ENCODE measurements around the gene PCSK5. TPM values are rescaled to one million over a fixed set of nuclear protein-coding genes. Genes with fewer than 3 reads are reported as not detected.

Gene PCSK5
- total RNA-seq, 2 experiments from 2014 or later, result 0.76 TPM; not detected in 1

DNA sequence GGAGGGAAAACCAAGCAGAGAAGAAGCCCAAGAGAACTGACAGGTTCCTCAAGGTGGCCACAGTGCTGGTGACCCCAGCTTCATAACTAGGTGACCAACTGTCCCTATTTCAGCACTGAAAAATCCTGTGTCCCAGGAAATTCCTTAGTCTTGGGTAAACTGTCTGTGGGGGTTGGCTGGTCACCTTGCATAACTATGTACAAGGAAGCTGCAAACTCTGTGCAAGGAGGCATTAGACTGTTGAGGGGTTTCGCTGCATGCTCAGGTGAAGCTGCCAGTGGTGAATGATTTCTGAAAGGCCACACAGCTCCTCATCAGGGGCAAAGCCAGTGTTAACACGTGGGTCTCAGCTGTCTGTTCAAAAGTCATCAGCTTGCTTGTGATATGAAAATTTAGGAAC, 36.9 kb downstream of the PCSK5 start:
- TF ChIP-seq, protein P1, sequence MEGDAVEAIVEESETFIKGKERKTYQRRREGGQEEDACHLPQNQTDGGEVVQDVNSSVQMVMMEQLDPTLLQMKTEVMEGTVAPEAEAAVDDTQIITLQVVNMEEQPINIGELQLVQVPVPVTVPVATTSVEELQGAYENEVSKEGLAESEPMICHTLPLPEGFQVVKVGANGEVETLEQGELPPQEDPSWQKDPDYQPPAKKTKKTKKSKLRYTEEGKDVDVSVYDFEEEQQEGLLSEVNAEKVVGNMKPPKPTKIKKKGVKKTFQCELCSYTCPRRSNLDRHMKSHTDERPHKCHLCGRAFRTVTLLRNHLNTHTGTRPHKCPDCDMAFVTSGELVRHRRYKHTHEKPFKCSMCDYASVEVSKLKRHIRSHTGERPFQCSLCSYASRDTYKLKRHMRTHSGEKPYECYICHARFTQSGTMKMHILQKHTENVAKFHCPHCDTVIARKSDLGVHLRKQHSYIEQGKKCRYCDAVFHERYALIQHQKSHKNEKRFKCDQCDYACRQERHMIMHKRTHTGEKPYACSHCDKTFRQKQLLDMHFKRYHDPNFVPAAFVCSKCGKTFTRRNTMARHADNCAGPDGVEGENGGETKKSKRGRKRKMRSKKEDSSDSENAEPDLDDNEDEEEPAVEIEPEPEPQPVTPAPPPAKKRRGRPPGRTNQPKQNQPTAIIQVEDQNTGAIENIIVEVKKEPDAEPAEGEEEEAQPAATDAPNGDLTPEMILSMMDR (conservative IDR thresholded peaks at IDR 0.05; ENCODE audit: low read length), result no peak
- TF ChIP-seq EZH2phosphoT487 (IDR thresholded peaks at IDR 0.05; ENCODE audit: borderline replicate concordance, low read depth, low read length), result no peak
- H3K9me3 ChIP-seq (ENCODE audit: low read length), result no peaks in the 10 kb centered on the region
- H3K9me2 ChIP-seq (ENCODE audit: insufficient read depth, low read length), result no peaks in the 10 kb centered on the region
- no peak overlapping the region for H3K4me2 ChIP-seq (ENCODE audit: low read length)
- no peak for DNase-seq (ENCODE audit: low spot score)
- no peak overlapping the region for H2AFZ ChIP-seq (ENCODE audit: low read length)
- H3K4me3 ChIP-seq (ENCODE audit: low read depth, low read length, poor library complexity, severe bottlenecking), result no peak overlapping the region
- H3K4me1 ChIP-seq (ENCODE audit: insufficient read depth, low read length, poor library complexity, severe bottlenecking), result no peaks in the 10 kb centered on the region
- no peaks in the 10 kb centered on the region for H4K20me1 ChIP-seq (ENCODE audit: insufficient read depth, low read length)
- intact Hi-C loops (cut with micrococcal nuclease; ENCODE audit: unreplicated experiment), result no loop called here
- ChIA-PET POLR2A (no interaction called here), CTCF (ENCODE audit: unreplicated experiment) (no interaction called here)
- BruUV-seq (replicated peaks), result no TSS peak
- no peak overlapping the region for H3K27ac ChIP-seq (ENCODE audit: low read depth, low read length, poor library complexity, severe bottlenecking)
- no peaks in the 10 kb centered on the region for H3K79me2 ChIP-seq (ENCODE audit: insufficient read depth, low read depth, low read length)
- H3K36me3 ChIP-seq (ENCODE audit: insufficient read depth, low read length), result no peaks in the 10 kb centered on the region

DNA sequence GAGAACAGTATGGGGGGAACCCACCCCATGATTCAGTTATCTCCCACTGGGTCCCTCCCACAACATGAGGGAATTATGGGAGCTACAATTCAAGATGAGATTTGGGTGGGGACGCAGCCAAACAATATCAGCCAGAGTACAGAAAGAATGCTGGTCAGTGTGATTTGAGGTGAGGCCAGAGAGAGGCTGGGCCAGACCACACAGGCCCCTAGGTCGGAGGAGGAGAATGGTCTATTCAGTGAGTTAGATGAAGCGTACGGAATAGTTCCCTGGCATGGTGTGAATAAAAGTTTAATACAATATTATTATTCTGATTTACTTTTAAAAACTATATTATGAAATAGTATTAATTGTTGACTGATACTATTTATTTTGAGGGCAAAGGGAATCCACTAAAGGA, 39.7 kb downstream of the PCSK5 start:
- Histone ChIP-seq H3K9me3 (ENCODE audit: low read length) (no peaks in the 10 kb centered on the region), H2AFZ (ENCODE audit: low read length) (no peak overlapping the region), H4K20me1 (ENCODE audit: insufficient read depth, low read length) (no peaks in the 10 kb centered on the region), H3K36me3 (ENCODE audit: insufficient read depth, low read length) (no peaks in the 10 kb centered on the region), H3K79me2 (ENCODE audit: insufficient read depth, low read depth, low read length) (no peaks in the 10 kb centered on the region), H3K4me1 (ENCODE audit: insufficient read depth, low read length, poor library complexity, severe bottlenecking) (no peaks in the 10 kb centered on the region), H3K27ac (ENCODE audit: low read depth, low read length, poor library complexity, severe bottlenecking) (no peak overlapping the region), H3K4me3 (ENCODE audit: low read depth, low read length, poor library complexity, severe bottlenecking) (no peak overlapping the region), H3K4me2 (ENCODE audit: low read length) (no peak overlapping the region), H3K9me2 (ENCODE audit: insufficient read depth, low read length) (no peaks in the 10 kb centered on the region)
- DNase-seq (ENCODE audit: low spot score), result no peak
- intact Hi-C loops (cut with micrococcal nuclease; ENCODE audit: unreplicated experiment), result no loop called here
- no peak for TF ChIP-seq EZH2phosphoT487 (IDR thresholded peaks at IDR 0.05; ENCODE audit: borderline replicate concordance, low read depth, low read length)
- CTCF ChIA-PET (ENCODE audit: unreplicated experiment), result no interaction called here
- POLR2A ChIA-PET, result interaction anchor here (1.4 kb wide), 1 partner anchor 10 kb away, joined by 4 read pairs; no protein-coding TSS in a partner anchor
- BruUV-seq (replicated peaks), result no TSS peak

DNA sequence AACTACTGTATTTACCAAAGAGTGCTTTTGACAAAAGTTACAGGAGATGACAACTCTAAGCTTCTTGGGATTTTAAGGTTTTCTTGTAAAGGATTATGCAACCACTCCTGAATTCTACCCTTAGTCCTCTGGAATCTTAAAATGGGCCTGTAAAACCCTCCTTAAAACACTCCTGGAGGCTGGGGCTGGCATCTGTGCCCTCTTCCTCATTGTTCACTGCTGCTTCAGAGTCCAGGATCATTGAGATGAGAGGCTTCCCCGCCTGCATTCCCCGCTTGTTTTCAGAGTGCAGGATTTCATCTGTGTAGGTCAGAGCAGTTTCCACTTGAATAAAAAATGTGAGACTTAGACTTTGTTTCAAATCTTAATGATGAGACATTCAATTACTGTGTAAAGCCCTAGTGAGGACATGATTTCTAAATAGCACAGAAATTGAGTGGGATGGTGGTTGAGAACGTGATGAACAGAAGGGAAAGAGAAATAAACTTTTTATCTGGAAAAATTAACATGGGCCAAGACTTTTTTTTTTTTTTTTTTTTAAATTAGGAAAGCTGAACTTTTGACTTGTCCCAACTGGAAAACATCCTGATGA, 40.4 kb downstream of the PCSK5 start:
- no peaks in the 10 kb centered on the region for H3K4me1 ChIP-seq (ENCODE audit: insufficient read depth, low read length, poor library complexity, severe bottlenecking)
- H3K9me3 ChIP-seq (ENCODE audit: low read length), result no peaks in the 10 kb centered on the region
- no peaks in the 10 kb centered on the region for H3K36me3 ChIP-seq (ENCODE audit: insufficient read depth, low read length)
- TF ChIP-seq, protein P1 (conservative IDR thresholded peaks at IDR 0.05; ENCODE audit: low read length), result no peak
- no peak for TF ChIP-seq EZH2phosphoT487 (IDR thresholded peaks at IDR 0.05; ENCODE audit: borderline replicate concordance, low read depth, low read length)
- ChIA-PET POLR2A (interaction anchor here (0.7 kb wide), 3 partner anchors 70 to 1463 kb away, joined by 3 read pairs; no protein-coding TSS in a partner anchor), CTCF (ENCODE audit: unreplicated experiment) (no interaction called here)
- H3K4me3 ChIP-seq (ENCODE audit: low read depth, low read length, poor library complexity, severe bottlenecking), result no peak overlapping the region
- DNase-seq (ENCODE audit: low spot score), result no peak
- H3K79me2 ChIP-seq (ENCODE audit: insufficient read depth, low read depth, low read length), result no peaks in the 10 kb centered on the region
- BruUV-seq (replicated peaks), result no TSS peak
- H3K9me2 ChIP-seq (ENCODE audit: insufficient read depth, low read length), result no peaks in the 10 kb centered on the region
- H4K20me1 ChIP-seq (ENCODE audit: insufficient read depth, low read length), result no peaks in the 10 kb centered on the region
- intact Hi-C loops (cut with micrococcal nuclease; ENCODE audit: unreplicated experiment), result no loop called here
- no peak overlapping the region for H2AFZ ChIP-seq (ENCODE audit: low read length)
- H3K4me2 ChIP-seq (ENCODE audit: low read length), result no peak overlapping the region
- H3K27ac ChIP-seq (ENCODE audit: low read depth, low read length, poor library complexity, severe bottlenecking), result no peak overlapping the region

Measured in OCI-LY7 (cell line).